ENCODE results near the gene VEZF1.

The VEZF1 gene

GRCh38 chr17:57928928-57929327 lies 59.1 kb downstream of the VEZF1 start:
- no peak for DNase-seq (ENCODE audit: low spot score)

- peak; percentile 76 for DNase-seq (ENCODE audit: low spot score)
Observed at GRCh38 chr17:57927048-57927723, 60.9 kb downstream of the VEZF1 start.

- DNase-seq (ENCODE audit: low spot score), result no peak
Observed at GRCh38 chr17:57926723-57927047, 61.4 kb downstream of the VEZF1 start.

GRCh38 chr17:57925361-57925990 lies 62.6 kb downstream of the VEZF1 start:
- no peak for DNase-seq (ENCODE audit: low spot score)

GRCh38 chr17:57924677-57925076 lies 63.4 kb downstream of the VEZF1 start:
- DNase-seq (ENCODE audit: low spot score), result no peak

Data from AG08396 (cell line).